Nephron (organoid): Measurements from ENCODE around the gene PPP1R3G.

ENCODE experiments used
- H3K27ac Mint-ChIP-seq, 3 experiments: 2 replicates each; pipeline ENCODE4 v1.8.0; 2020; ENCODE audit warnings: mixed read lengths in 3 of 3, mild to moderate bottlenecking in 2 of 3, moderate library complexity in 1 of 3
- H3K27me3 Mint-ChIP-seq: 2 replicates; pipeline ENCODE4 v1.8.0; 2021; ENCODE audit warnings: low read depth, mild to moderate bottlenecking, moderate library complexity, mixed read lengths
- H3K36me3 Mint-ChIP-seq: 2 replicates; pipeline ENCODE4 v1.8.0; 2020; ENCODE audit warnings: low read depth, mixed read lengths
- H3K4me1 Mint-ChIP-seq: 2 replicates; pipeline ENCODE4 v1.8.0; 2020; ENCODE audit warnings: mixed read lengths
- H3K4me3 Mint-ChIP-seq, 3 experiments: 2 replicates each; pipeline ENCODE4 v1.8.0; 2020; ENCODE audit warnings: mild to moderate bottlenecking in 3 of 3, mixed read lengths in 3 of 3, moderate library complexity in 2 of 3
- H3K9me3 Mint-ChIP-seq: 2 replicates; pipeline ENCODE4 v1.8.0; 2020; ENCODE audit warnings: mixed read lengths
- TF ChIP-seq, protein P1 (sequence below), 3 experiments: fragments of 200-600 bp; sonication (generic); IDR thresholded peaks; one replicate each; pipeline ENCODE4 v1.5.0; 2021; ENCODE audit warnings: antibody characterized with exemption in 3 of 3; ENCODE audit not compliant: unreplicated experiment in 3 of 3

Gene PPP1R3G

DNA sequence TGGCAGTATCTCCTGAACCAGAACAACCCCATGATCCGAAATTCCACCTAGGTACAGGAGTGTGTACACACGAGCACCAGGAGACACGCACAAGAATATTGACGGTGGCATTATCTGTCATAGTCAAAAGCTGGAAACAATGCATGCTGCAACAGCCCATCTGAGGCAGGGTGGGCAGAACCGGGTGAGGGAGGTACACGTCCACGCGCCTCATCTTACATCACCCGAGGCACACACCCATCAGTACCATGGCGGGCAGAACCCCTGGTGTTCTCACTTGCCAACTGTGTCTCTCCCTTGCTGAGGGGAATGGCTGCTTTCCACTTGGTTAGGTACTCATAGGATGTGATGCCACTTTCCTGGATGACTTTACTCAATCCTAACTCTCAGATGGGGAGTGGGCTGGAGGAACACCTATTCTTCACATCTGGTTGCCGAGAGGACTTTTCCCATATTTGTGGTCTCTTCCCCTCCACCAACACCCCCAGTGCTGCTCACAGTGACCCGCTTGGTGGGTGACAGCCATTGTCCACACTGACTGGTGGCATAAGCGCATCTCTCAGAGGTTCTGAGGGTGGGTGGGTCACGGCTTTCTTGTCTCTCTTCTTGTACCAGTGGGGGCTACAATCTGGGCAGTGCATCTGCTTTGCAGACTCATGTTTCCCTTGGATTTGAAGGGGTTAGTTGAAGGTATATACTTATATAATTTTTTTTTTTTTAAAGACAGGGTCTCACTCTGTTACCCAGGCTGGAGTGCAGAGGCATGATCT is 13.5 kb downstream of the PPP1R3G start:
- H3K27me3 Mint-ChIP-seq: no peaks in the 10 kb centered on the region
- TF ChIP-seq, protein P1, sequence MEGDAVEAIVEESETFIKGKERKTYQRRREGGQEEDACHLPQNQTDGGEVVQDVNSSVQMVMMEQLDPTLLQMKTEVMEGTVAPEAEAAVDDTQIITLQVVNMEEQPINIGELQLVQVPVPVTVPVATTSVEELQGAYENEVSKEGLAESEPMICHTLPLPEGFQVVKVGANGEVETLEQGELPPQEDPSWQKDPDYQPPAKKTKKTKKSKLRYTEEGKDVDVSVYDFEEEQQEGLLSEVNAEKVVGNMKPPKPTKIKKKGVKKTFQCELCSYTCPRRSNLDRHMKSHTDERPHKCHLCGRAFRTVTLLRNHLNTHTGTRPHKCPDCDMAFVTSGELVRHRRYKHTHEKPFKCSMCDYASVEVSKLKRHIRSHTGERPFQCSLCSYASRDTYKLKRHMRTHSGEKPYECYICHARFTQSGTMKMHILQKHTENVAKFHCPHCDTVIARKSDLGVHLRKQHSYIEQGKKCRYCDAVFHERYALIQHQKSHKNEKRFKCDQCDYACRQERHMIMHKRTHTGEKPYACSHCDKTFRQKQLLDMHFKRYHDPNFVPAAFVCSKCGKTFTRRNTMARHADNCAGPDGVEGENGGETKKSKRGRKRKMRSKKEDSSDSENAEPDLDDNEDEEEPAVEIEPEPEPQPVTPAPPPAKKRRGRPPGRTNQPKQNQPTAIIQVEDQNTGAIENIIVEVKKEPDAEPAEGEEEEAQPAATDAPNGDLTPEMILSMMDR (IDR thresholded peaks at IDR 0.05; ENCODE audit: unreplicated experiment in 3 of 3): no peak
- H3K36me3 Mint-ChIP-seq: no peaks in the 10 kb centered on the region
- H3K9me3 Mint-ChIP-seq: no peaks in the 10 kb centered on the region
- no peak overlapping the region for H3K4me3 Mint-ChIP-seq
- H3K4me1 Mint-ChIP-seq: peaks cover 4% of the 10 kb centered on the region
- no peak overlapping the region for H3K27ac Mint-ChIP-seq

DNA sequence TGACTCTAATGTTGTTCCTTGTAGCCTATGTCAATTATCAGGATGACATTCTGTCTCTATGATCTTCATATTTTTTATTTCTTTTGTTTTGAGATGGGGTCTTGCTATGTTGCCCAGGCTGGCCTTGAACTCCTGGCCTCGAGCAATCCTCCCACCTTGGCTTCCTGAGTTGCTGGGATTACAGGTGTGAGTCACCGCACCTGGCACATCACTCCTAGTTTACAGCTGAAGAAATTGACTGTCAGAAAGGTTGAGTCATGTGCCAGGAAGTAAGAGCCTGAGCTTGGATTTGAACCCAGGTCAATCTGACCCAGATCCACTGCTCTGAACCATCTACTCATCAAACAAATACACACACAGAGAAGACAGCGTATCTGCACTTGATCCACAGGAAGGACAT is 14.4 kb downstream of the PPP1R3G start:
- H3K36me3 Mint-ChIP-seq: no peaks in the 10 kb centered on the region

DNA sequence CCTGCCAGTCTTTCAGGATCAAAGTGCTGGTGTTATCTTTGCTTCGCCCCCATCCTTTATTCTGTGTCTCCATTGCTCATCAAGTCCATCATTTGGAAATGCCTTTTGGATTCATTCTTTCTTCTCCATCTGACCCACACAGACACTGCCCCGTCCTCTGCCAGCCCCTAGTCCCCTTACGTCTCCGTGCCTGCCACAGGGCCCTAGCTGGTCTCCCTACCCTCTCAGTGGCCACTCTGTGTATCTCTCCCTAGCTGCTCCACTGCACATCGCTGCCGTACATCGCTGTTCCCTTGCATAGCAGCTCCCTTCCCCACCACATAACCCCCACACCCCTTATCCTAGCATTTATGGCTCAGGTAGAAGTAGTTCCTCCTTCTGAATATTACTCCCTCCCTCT is 15.7 kb downstream of the PPP1R3G start:
- H3K27me3 Mint-ChIP-seq: no peaks in the 10 kb centered on the region
- H3K27ac Mint-ChIP-seq: no peak overlapping the region
- TF ChIP-seq, protein P1 (IDR thresholded peaks at IDR 0.05; ENCODE audit: unreplicated experiment in 3 of 3): no peak
- no peaks in the 10 kb centered on the region for H3K4me1 Mint-ChIP-seq
- H3K9me3 Mint-ChIP-seq: no peaks in the 10 kb centered on the region
- no peak overlapping the region for H3K4me3 Mint-ChIP-seq
- H3K36me3 Mint-ChIP-seq: peaks cover 1% of the 10 kb centered on the region

More for the DNA sequence above, 14.4 kb downstream of the PPP1R3G start:
- TF ChIP-seq, protein P1 (IDR thresholded peaks at IDR 0.05; ENCODE audit: unreplicated experiment in 3 of 3): no peak
- H3K27ac Mint-ChIP-seq: no peak overlapping the region
- no peak overlapping the region for H3K4me3 Mint-ChIP-seq
- H3K4me1 Mint-ChIP-seq: peaks cover 2% of the 10 kb centered on the region
- H3K9me3 Mint-ChIP-seq: no peaks in the 10 kb centered on the region
- H3K27me3 Mint-ChIP-seq: no peaks in the 10 kb centered on the region

DNA sequence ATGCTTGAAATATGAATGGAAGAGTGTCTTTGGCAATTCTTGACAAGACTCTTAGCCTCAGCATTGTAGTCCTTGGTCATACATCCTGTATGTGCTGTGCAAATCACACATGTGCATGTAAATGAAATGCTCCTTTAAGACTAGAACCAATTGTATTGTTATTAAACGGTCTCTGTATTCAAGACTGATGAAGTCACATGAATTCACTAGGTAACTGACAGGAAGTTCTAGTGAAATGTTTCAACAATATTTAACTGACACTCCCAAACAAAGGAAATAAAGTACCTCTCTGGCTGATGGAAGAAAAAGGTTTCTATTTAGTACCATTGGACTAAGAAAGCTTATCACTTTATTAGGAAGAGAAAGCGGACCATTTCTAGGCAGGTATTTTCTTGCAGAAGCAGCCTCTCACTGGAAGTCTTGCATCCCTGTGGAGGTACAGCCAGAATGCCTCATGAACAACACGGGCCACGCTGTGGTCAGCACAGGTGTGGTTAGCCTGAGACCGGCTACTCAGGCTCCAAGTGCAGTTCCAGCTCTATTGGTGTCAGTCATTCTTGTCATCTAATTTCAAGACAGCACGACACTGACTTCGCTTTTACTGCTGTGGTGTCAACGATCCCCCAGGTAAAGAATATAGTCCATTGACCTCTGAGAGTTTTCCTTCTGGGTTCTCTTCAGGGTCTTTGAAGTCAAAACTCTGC is 17.3 kb downstream of the PPP1R3G start:
- H3K4me3 Mint-ChIP-seq: no peak overlapping the region
- H3K4me1 Mint-ChIP-seq: no peaks in the 10 kb centered on the region
- H3K36me3 Mint-ChIP-seq: peaks cover 5% of the 10 kb centered on the region
- TF ChIP-seq, protein P1 (IDR thresholded peaks at IDR 0.05; ENCODE audit: unreplicated experiment in 3 of 3): no peak
- no peak overlapping the region for H3K27ac Mint-ChIP-seq
- no peaks in the 10 kb centered on the region for H3K9me3 Mint-ChIP-seq
- H3K27me3 Mint-ChIP-seq: no peaks in the 10 kb centered on the region

DNA sequence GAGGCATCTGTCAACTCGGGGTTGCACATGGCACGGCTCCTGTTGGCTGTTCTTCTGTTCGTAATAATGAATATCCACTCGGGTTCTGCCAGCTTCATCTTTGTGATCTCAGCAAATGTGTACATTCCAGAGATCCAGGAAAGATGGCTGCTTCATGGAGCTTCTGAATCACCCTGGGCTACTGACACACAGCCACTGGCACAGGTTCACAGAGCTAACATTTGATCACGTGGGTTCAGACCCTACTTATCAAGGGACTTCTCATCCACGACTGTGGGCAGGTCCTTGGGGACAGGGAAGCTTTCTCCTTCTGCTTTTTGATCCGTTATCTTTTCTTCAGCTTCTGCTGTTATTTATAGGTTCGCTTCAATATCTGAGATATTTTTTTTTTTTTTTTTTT is 18.1 kb downstream of the PPP1R3G start:
- Mint-ChIP-seq H3K4me1 (peaks cover 4% of the 10 kb centered on the region), H3K36me3 (peaks cover 5% of the 10 kb centered on the region), H3K27me3 (peaks cover 3% of the 10 kb centered on the region), H3K27ac (no peak overlapping the region), H3K9me3 (no peaks in the 10 kb centered on the region), H3K4me3 (no peak overlapping the region)
- TF ChIP-seq, protein P1 (IDR thresholded peaks at IDR 0.05; ENCODE audit: unreplicated experiment in 3 of 3): no peak
